GM23248 (cell line): ENCODE data around the gene MSMO1.
"Not testable (repeated sequence)": the region's sequence is repeated elsewhere in the genome, so short reads cannot be mapped to it uniquely, and the experiment has no call there.

Experiments
- EZH2 ChIP-seq: fragments of 200-600 bp; sonication (generic); IDR thresholded peaks from 2 replicates; pipeline ENCODE4 v1.6.1; 2018; ENCODE audit warnings: antibody characterized with exemption, mild to moderate bottlenecking; ENCODE audit not compliant: insufficient read depth, poor library complexity, severe bottlenecking
- EZH2phosphoT487 ChIP-seq: fragments of 200-600 bp; sonication (generic); IDR thresholded peaks from 2 replicates; pipeline ENCODE4 v1.6.1; 2018; ENCODE audit warnings: antibody characterized with exemption, moderate library complexity, mild to moderate bottlenecking, low read depth; ENCODE audit not compliant: insufficient read depth

DNA sequence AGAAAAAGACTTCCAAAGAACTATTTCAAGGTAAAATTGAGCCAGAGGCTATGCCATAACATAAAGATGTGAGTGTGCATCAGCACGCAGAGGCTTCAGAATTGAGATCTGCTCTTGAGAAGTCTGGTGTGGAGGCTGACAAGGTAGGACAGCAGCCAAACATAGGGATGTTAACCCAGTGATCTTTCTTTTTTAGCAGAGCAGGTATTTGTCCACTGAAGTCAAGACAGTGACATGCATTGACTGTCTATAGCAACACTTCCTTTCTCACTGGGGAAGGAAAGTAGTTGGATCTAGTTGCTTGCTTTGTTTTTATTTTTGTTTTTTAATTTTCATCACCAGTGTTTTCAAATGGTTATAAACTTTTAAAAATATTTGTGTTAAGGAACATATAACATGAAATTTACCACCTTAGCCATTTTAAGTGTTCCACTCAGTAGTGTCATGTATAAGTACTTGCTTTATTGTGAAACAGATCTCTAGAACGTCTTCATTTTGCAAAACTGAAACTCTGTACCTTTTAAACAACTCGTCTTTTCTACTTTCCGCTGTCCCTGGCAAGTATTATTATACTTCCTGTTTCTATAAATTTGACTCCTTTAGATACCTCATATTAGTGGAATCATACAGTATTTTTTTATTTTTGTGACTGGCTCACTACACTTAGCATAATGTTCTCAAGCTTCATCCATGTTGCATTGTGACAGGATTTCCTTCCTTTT lies 40.7 kb upstream of the MSMO1 start:
- TF ChIP-seq EZH2, EZH2phosphoT487: not testable (repeated sequence)
